ENCODE data around the gene STMND1.
"Not testable (repeated sequence)": the region's sequence is repeated elsewhere in the genome, so short reads cannot be mapped to it uniquely, and the experiment has no call there.

The STMND1 gene

DNA sequence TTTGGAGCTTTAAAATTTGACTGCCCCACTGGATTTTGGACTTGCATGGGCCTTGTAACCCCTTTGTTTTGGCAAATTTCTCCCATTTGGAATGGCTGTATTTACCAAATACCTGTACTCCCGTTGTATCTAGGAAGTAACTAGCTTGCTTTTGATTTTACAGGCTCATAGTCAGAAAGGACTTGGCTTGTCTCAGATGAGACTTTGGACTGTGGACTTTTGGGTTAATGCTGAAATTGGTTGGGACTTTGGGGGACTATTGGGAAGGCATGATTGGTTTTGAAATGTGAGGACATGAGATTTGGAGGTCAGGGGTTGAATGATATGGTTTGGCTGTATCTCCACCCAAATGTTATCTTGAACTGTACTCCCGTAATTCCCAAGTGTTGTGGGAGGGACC lies 31.4 kb upstream of the STMND1 start:
- WGBS, result 91% methylated on average over 2 of the region's 2 CpGs
- H3K9ac ChIP-seq (ENCODE audit: low read depth, low read length); H3K9me3 ChIP-seq (ENCODE audit: insufficient read depth, low read depth, low read length); H3K27ac ChIP-seq (ENCODE audit: low read depth, low read length); H3K36me3 ChIP-seq (ENCODE audit: insufficient read depth, low read length); H3K4me3 ChIP-seq (ENCODE audit: low read length); H3K27me3 ChIP-seq (ENCODE audit: insufficient read depth, low read length); H3K4me1 ChIP-seq (ENCODE audit: insufficient read depth, low read length): not testable (repeated sequence)

DNA sequence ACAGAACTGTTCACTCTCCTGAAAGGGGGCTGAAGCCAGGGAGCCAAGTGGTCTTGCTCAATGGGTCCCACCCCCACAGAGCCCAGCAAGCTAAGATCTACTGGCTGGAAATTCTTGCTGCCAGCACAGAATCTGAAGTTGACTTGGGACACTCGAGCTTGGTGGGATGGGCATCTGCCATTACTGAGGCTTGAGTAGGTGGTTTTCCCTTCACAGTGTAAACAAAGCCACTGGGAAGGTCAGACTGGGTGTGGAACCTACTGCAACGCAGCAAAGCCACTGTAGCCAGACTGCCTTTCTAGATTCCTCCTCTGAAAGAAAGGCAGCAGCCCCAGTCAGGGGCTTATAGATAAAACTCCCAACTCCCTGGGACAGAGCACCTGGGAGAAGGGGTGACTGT lies 28.3 kb upstream of the STMND1 start:
- WGBS, result 83% methylated on average over 2 of the region's 2 CpGs
- not testable (repeated sequence) for H3K9ac ChIP-seq (ENCODE audit: low read depth, low read length); H3K27me3 ChIP-seq (ENCODE audit: insufficient read depth, low read length); H3K9me3 ChIP-seq (ENCODE audit: insufficient read depth, low read depth, low read length); H3K27ac ChIP-seq (ENCODE audit: low read depth, low read length); H3K36me3 ChIP-seq (ENCODE audit: insufficient read depth, low read length); H3K4me1 ChIP-seq (ENCODE audit: insufficient read depth, low read length); H3K4me3 ChIP-seq (ENCODE audit: low read length)

- Histone ChIP-seq H3K9me3 (ENCODE audit: insufficient read depth, low read depth, low read length) (no peaks in the 10 kb centered on the region), H3K27ac (ENCODE audit: low read depth, low read length) (no peak overlapping the region), H3K4me3 (ENCODE audit: low read length) (no peak overlapping the region), H3K27me3 (ENCODE audit: insufficient read depth, low read length) (no peaks in the 10 kb centered on the region), H3K4me1 (ENCODE audit: insufficient read depth, low read length) (no peaks in the 10 kb centered on the region), H3K36me3 (ENCODE audit: insufficient read depth, low read length) (no peaks in the 10 kb centered on the region), H3K9ac (ENCODE audit: low read depth, low read length) (no peak overlapping the region)
- WGBS, result 73% methylated on average over 4 of the region's 4 CpGs
Observed at GRCh38 chr6:17081273-17081672, 20.6 kb upstream of the STMND1 start.

- Histone ChIP-seq H3K4me3 (ENCODE audit: low read length) (no peak overlapping the region), H3K27me3 (ENCODE audit: insufficient read depth, low read length) (no peaks in the 10 kb centered on the region), H3K36me3 (ENCODE audit: insufficient read depth, low read length) (no peaks in the 10 kb centered on the region), H3K9ac (ENCODE audit: low read depth, low read length) (no peak overlapping the region), H3K27ac (ENCODE audit: low read depth, low read length) (no peak overlapping the region), H3K4me1 (ENCODE audit: insufficient read depth, low read length) (no peaks in the 10 kb centered on the region), H3K9me3 (ENCODE audit: insufficient read depth, low read depth, low read length) (no peaks in the 10 kb centered on the region)
- WGBS, result 87% methylated on average over 4 of the region's 5 CpGs
Observed at GRCh38 chr6:17081860-17082508, 19.9 kb upstream of the STMND1 start.

DNA sequence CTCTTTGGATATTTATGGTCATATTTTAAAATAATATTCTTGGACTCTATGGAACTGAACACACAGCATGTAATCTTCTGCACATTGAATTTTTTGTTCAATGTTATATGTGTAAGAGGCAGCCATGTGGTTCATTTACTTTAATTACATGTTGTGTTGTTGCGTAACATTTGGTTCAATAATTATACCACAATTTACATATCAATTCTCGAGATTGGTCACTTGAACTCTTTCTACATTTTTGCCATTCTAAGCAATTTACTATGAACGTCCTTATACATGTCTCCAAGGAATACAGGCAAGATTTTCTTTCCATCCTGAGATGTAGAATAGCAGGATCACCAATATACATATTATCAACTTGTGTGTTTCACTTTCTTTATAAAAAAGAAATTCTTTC lies 18.5 kb upstream of the STMND1 start:
- H3K27ac ChIP-seq (ENCODE audit: low read depth, low read length), result no peak overlapping the region
- no peaks in the 10 kb centered on the region for H3K4me1 ChIP-seq (ENCODE audit: insufficient read depth, low read length)
- H3K9ac ChIP-seq (ENCODE audit: low read depth, low read length), result no peak overlapping the region
- H3K36me3 ChIP-seq (ENCODE audit: insufficient read depth, low read length), result no peaks in the 10 kb centered on the region
- 92% methylated on average over 3 of the region's 3 CpGs for WGBS
- no peak overlapping the region for H3K4me3 ChIP-seq (ENCODE audit: low read length)
- no peaks in the 10 kb centered on the region for H3K9me3 ChIP-seq (ENCODE audit: insufficient read depth, low read depth, low read length)
- H3K27me3 ChIP-seq (ENCODE audit: insufficient read depth, low read length), result no peaks in the 10 kb centered on the region

DNA sequence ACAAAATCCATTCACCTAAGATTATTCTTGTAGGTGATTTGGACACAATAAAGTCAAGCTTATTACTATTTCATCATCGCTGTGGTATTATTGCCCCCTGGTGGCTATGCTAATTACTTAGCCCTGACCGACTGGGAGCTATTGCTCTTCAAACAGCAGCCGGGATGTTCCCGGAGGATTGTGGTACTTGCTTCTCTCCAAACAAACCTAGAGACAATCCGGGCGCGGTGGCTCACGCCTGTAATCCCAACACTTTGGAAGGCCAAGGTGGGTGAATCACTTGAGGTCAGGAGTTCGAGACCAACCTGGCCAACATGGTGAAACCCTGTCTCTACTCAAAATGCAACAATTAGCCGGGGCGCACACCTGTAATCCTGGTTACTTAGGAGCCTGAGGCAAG lies 15.4 kb upstream of the STMND1 start:
- WGBS, result 71% methylated on average over 11 of the region's 11 CpGs
- Histone ChIP-seq H3K4me1 (ENCODE audit: insufficient read depth, low read length) (no peaks in the 10 kb centered on the region), H3K4me3 (ENCODE audit: low read length) (no peak overlapping the region), H3K36me3 (ENCODE audit: insufficient read depth, low read length) (no peaks in the 10 kb centered on the region), H3K27me3 (ENCODE audit: insufficient read depth, low read length) (no peaks in the 10 kb centered on the region), H3K9ac (ENCODE audit: low read depth, low read length) (no peak overlapping the region), H3K27ac (ENCODE audit: low read depth, low read length) (no peak overlapping the region), H3K9me3 (ENCODE audit: insufficient read depth, low read depth, low read length) (no peaks in the 10 kb centered on the region)

DNA sequence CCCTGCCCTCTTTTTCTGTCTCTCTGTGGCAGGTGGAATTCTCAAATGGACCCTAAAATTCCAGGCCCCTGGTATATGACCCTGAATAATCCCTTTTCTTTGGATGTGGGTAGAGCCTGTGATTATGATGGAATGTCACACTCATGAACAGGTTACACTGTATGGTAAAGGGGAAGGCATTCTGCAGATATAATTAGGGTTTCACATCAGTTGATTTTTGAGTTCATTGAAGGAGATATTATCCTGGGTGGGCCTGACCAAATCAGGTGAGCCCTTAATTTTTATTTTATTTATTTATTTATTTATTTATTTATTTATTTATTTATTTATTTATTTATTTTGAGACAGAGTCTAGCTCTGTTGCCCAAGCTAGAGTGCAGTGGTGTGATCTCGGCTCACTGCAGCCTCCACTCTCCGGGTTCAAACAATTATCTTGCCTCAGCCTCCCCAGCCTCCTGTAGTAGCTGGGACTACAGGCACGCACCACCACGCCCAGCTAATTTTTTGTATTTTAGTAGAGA lies 13.7 kb upstream of the STMND1 start:
- Histone ChIP-seq H3K4me1 (ENCODE audit: insufficient read depth, low read length) (no peaks in the 10 kb centered on the region), H3K27me3 (ENCODE audit: insufficient read depth, low read length) (no peaks in the 10 kb centered on the region), H3K9ac (ENCODE audit: low read depth, low read length) (no peak overlapping the region), H3K4me3 (ENCODE audit: low read length) (no peak overlapping the region), H3K36me3 (ENCODE audit: insufficient read depth, low read length) (no peaks in the 10 kb centered on the region), H3K9me3 (ENCODE audit: insufficient read depth, low read depth, low read length) (no peaks in the 10 kb centered on the region), H3K27ac (ENCODE audit: low read depth, low read length) (no peak overlapping the region)
- WGBS, result 99% methylated on average over 4 of the region's 4 CpGs

GRCh38 chr6:17091122-17091521 lies 10.7 kb upstream of the STMND1 start:
- Histone ChIP-seq H3K27me3 (ENCODE audit: insufficient read depth, low read length) (no peaks in the 10 kb centered on the region), H3K4me3 (ENCODE audit: low read length) (no peak overlapping the region), H3K36me3 (ENCODE audit: insufficient read depth, low read length) (no peaks in the 10 kb centered on the region), H3K4me1 (ENCODE audit: insufficient read depth, low read length) (no peaks in the 10 kb centered on the region), H3K27ac (ENCODE audit: low read depth, low read length) (no peak overlapping the region), H3K9ac (ENCODE audit: low read depth, low read length) (no peak overlapping the region), H3K9me3 (ENCODE audit: insufficient read depth, low read depth, low read length) (no peaks in the 10 kb centered on the region)
- 80% methylated on average over 1 of the region's 3 CpGs for WGBS

DNA sequence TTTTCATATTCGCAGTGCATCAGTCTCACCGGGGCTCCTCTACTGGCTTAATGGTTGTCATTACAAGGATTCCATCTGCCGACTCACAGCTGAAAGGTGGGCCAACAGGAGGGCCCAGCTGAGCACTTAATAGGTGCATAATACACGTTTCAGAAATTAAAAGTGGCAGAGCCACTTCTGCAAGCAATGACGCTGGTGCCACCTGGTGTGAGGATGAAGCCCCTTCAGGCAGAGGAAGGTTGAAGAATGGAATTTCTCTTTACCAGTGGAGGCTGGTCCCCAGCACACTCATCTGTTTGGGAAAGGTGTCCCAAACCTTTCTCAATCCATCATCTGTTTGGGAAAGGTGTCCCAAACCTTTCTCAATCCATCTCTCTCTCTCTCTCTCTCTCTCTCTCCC lies 8.2 kb upstream of the STMND1 start:
- Histone ChIP-seq H3K4me3 (ENCODE audit: low read length) (no peak overlapping the region), H3K27ac (ENCODE audit: low read depth, low read length) (no peak overlapping the region), H3K9me3 (ENCODE audit: insufficient read depth, low read depth, low read length) (no peaks in the 10 kb centered on the region), H3K4me1 (ENCODE audit: insufficient read depth, low read length) (0 out of 2 replicates have a peak, but pooled peaks cover 6% of the 10 kb centered on the region), H3K27me3 (ENCODE audit: insufficient read depth, low read length) (no peaks in the 10 kb centered on the region), H3K9ac (ENCODE audit: low read depth, low read length) (no peak overlapping the region), H3K36me3 (ENCODE audit: insufficient read depth, low read length) (no peaks in the 10 kb centered on the region)
- 51% methylated on average over 5 of the region's 5 CpGs for WGBS

DNA sequence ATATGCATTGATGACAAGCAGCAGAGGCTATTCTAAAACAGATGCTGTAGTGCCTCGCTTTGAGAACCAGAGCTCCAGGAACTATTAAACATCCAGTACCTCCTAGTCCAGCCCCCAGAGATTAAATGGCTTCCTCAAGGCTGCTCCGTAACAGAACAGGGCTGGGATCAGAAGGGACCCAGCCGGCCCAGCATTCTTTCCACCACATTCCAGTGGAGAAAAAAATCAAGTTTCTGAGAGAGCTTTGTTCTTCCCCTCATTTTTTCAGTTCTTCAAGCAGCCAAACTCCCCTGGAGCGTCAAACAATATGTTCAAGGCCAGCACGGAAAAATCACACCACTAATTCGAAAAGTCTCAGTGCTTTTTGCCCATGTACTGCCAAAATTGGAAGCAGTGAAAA lies 5.8 kb upstream of the STMND1 start:
- H3K9me3 ChIP-seq (ENCODE audit: insufficient read depth, low read depth, low read length), result no peaks in the 10 kb centered on the region
- H3K4me3 ChIP-seq (ENCODE audit: low read length), result no peak overlapping the region
- H3K36me3 ChIP-seq (ENCODE audit: insufficient read depth, low read length), result no peaks in the 10 kb centered on the region
- no peak overlapping the region for H3K27ac ChIP-seq (ENCODE audit: low read depth, low read length)
- H3K27me3 ChIP-seq (ENCODE audit: insufficient read depth, low read length), result peaks cover 15% of the 10 kb centered on the region
- WGBS, result 75% methylated on average over 6 of the region's 6 CpGs
- H3K9ac ChIP-seq (ENCODE audit: low read depth, low read length), result no peak overlapping the region
- H3K4me1 ChIP-seq (ENCODE audit: insufficient read depth, low read length), result 0 out of 2 replicates have a peak, but pooled peaks cover 8% of the 10 kb centered on the region

DNA sequence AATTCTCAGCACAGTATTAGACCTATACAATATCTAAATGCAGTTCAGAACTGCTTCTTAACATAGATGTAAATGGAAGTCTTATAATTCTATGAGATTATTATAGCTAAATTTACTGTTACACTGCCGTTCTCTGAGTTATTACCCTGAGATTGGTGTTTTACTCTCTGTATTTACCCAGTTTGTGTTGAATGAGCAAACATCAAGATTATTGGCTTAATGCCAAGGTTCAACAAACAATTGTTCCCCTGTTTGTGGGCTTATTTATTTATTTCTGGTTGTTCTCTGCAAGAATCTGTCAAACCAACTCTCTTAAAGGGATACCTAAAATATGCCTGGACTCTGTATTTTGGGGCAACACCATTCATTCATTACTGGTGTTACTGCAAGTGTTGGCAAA lies 5.2 kb upstream of the STMND1 start:
- Histone ChIP-seq H3K27ac (ENCODE audit: low read depth, low read length) (no peak overlapping the region), H3K4me3 (ENCODE audit: low read length) (no peak overlapping the region), H3K9ac (ENCODE audit: low read depth, low read length) (no peak overlapping the region), H3K4me1 (ENCODE audit: insufficient read depth, low read length) (0 out of 2 replicates have a peak, but pooled peaks cover 8% of the 10 kb centered on the region), H3K27me3 (ENCODE audit: insufficient read depth, low read length) (peaks cover 21% of the 10 kb centered on the region), H3K36me3 (ENCODE audit: insufficient read depth, low read length) (no peaks in the 10 kb centered on the region), H3K9me3 (ENCODE audit: insufficient read depth, low read depth, low read length) (no peaks in the 10 kb centered on the region)
- 89% methylated on average over 1 of the region's 1 CpG for WGBS

DNA sequence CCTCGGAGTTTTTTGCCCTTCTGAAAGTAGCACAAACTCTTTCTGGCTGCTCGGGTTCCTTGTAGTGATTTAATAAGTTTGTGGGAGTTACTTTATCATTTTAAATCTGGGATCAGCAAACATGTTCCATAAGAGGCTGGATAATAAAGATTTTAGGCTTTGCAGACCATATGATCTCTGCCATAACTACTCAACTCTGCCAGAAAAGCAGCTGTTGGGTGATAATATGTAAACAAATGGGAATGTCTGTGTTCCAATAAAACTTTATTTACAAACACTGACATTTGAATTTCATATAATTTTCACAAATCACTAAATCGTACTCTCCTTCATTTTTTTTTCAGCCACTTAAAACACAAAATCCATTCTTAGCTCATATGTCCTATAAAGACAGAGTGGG lies 3.9 kb upstream of the STMND1 start:
- no peak overlapping the region for H3K27ac ChIP-seq (ENCODE audit: low read depth, low read length)
- peaks cover 34% of the 10 kb centered on the region for H3K27me3 ChIP-seq (ENCODE audit: insufficient read depth, low read length)
- WGBS, result 96% methylated on average over 3 of the region's 3 CpGs
- 0 out of 2 replicates have a peak, but pooled peaks cover 8% of the 10 kb centered on the region for H3K4me1 ChIP-seq (ENCODE audit: insufficient read depth, low read length)
- no peaks in the 10 kb centered on the region for H3K9me3 ChIP-seq (ENCODE audit: insufficient read depth, low read depth, low read length)
- no peak overlapping the region for H3K9ac ChIP-seq (ENCODE audit: low read depth, low read length)
- no peaks in the 10 kb centered on the region for H3K36me3 ChIP-seq (ENCODE audit: insufficient read depth, low read length)
- H3K4me3 ChIP-seq (ENCODE audit: low read length), result no peak overlapping the region

Measured in HUES64 (cell line).